ENCODE data around the gene GNB5.
"Not testable (repeated sequence)": the region's sequence is repeated elsewhere in the genome, so short reads cannot be mapped to it uniquely, and the experiment has no call there.

The GNB5 gene

DNA sequence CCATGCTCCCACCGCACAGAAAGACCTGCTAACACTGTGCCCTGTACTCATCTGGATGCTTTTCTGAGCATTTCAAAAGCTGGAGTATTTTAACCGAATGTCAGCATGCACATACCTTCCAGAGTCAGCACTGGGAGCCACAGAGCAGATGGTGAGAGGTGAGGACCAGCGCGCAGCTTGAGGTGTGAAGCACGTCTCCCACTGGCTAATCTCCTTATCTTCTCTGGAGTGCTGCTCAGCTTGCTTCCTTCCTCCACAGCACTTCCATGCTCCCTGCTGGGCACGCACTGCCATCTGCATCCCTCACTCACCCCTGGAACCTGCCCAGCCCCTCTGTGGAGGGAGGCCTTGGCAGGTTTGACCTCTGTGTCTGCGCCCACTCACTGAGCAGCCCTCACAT, at the start of gene GNB5:
TSS of gene GNB5 (minus strand) at position 186 of the 400 bp plus-strand sequence. CDS start 6,716 bp downstream, outside the sequence.
- TF ChIP-seq, protein P1, sequence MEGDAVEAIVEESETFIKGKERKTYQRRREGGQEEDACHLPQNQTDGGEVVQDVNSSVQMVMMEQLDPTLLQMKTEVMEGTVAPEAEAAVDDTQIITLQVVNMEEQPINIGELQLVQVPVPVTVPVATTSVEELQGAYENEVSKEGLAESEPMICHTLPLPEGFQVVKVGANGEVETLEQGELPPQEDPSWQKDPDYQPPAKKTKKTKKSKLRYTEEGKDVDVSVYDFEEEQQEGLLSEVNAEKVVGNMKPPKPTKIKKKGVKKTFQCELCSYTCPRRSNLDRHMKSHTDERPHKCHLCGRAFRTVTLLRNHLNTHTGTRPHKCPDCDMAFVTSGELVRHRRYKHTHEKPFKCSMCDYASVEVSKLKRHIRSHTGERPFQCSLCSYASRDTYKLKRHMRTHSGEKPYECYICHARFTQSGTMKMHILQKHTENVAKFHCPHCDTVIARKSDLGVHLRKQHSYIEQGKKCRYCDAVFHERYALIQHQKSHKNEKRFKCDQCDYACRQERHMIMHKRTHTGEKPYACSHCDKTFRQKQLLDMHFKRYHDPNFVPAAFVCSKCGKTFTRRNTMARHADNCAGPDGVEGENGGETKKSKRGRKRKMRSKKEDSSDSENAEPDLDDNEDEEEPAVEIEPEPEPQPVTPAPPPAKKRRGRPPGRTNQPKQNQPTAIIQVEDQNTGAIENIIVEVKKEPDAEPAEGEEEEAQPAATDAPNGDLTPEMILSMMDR (IDR thresholded peaks at IDR 0.05; ENCODE audit: control insufficient read depth, insufficient read depth, low read depth, low read length, missing control alignments) = no peak
- H3K4me3 ChIP-seq (ENCODE audit: control insufficient read depth, low read depth, low read length) = no peak within 1 kb of the TSS
- no peak for DNase-seq (ENCODE audit: low read depth)

GRCh38 chr15:52240166-52240565, 49.0 kb upstream of the GNB5 start:
- H3K4me3 ChIP-seq (ENCODE audit: control insufficient read depth, low read depth, low read length) = no peak overlapping the region
- no peak for DNase-seq (ENCODE audit: low read depth)
- TF ChIP-seq, protein P1 (IDR thresholded peaks at IDR 0.05; ENCODE audit: control insufficient read depth, insufficient read depth, low read depth, low read length, missing control alignments) = no peak

DNA sequence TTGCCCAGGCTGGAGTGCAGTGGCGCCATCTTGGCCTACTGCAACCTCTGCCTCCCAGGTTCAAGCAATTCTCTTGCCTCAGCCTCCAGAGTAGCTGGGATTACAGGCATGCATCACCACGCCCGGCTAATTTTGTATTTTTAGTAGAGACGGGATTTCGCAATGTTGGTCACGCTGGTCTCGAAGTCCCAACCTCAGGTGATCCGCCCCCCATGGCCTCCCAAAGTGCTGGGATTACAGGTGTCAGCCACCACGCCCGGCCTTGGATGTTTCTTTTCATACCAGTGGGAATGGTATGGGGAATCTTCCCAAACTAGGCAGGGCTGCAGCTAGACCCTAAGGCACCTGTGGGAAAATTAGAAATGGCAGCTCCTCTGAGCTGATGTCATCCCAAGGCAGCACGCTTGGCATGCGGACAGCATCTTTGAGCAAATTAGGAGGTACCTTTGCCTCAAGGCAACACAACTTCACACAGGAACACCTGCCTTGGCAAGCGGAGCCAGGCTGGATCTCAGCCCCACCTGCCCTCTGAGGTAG, 47.9 kb upstream of the GNB5 start:
- not testable (repeated sequence) for H3K4me3 ChIP-seq (ENCODE audit: control insufficient read depth, low read depth, low read length); DNase-seq (ENCODE audit: low read depth)

DNA sequence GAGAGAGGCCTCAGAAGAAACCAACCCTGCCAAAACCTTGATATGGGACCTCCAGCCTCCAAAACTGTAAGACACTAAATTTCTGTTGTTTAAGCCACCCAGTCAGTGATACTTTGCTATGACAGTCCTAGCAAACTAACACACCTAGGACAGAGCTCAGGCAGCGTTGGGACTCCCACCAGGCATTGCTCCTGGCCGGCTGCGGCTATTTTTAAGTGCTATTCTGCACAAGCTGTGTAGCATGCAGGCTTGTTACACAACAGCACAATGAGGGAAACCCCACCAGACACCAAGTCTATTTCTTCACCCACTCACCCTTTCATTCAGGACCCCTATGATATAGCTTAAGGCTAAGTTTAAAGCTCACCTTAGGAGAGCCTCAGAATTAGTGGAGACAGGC, 47.0 kb upstream of the GNB5 start:
- H3K4me3 ChIP-seq (ENCODE audit: control insufficient read depth, low read depth, low read length) = no peak overlapping the region
- no peak for DNase-seq (ENCODE audit: low read depth)
- TF ChIP-seq, protein P1 (IDR thresholded peaks at IDR 0.05; ENCODE audit: control insufficient read depth, insufficient read depth, low read depth, low read length, missing control alignments) = no peak

DNA sequence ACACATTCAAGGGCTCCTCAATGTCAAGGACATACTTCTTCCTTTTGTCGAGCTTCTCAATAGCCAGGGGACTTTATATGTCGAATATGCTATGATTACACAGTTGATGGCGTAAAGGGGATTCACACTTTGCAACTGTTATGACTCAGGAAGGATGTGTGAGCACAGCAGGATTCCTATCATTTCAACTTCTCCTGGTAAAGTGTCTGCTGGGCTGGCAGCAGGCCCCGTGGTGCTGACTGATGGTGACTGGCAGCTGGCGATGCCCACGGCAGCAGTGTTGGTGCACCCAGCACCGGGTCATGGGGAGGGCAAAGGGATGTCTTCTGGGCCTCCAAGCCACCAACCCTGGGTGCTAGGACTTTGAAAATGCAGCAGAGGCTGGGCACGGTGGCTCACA, 44.8 kb upstream of the GNB5 start:
- TF ChIP-seq, protein P1 (IDR thresholded peaks at IDR 0.05; ENCODE audit: control insufficient read depth, insufficient read depth, low read depth, low read length, missing control alignments) = no peak
- no peak for DNase-seq (ENCODE audit: low read depth)
- no peak overlapping the region for H3K4me3 ChIP-seq (ENCODE audit: control insufficient read depth, low read depth, low read length)

GRCh38 chr15:52234596-52235541, 43.7 kb upstream of the GNB5 start:
- H3K4me3 ChIP-seq (ENCODE audit: control insufficient read depth, low read depth, low read length) = no peak overlapping the region
- DNase-seq (ENCODE audit: low read depth) = no peak
- TF ChIP-seq, protein P1 (IDR thresholded peaks at IDR 0.05; ENCODE audit: control insufficient read depth, insufficient read depth, low read depth, low read length, missing control alignments) = no peak

DNA sequence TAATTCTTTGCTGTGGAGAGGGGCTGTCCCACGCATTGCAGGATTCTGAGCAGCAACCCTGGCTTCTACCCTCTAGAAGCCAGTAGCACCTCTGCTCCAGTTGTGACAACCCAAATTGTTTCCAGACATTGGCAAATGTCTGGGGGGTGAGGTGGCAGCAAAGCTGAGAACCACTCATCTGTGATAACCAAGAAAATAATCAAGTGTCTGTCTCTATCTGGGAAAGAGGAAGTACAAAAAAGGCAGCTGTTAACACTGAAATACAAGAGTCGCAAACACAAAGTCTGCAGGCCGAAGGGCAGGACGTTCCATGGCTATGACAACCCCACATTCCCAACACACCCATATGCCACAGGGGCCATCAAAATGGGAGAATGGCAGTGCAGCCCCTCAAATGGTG, 42.2 kb upstream of the GNB5 start:
- H3K4me3 ChIP-seq (ENCODE audit: control insufficient read depth, low read depth, low read length) = no peak overlapping the region

More for the DNA sequence above, 42.2 kb upstream of the GNB5 start:
- DNase-seq (ENCODE audit: low read depth) = no peak
- TF ChIP-seq, protein P1 (IDR thresholded peaks at IDR 0.05; ENCODE audit: control insufficient read depth, insufficient read depth, low read depth, low read length, missing control alignments) = no peak
